ENCODE results near the gene TST.

TST gene

DNA sequence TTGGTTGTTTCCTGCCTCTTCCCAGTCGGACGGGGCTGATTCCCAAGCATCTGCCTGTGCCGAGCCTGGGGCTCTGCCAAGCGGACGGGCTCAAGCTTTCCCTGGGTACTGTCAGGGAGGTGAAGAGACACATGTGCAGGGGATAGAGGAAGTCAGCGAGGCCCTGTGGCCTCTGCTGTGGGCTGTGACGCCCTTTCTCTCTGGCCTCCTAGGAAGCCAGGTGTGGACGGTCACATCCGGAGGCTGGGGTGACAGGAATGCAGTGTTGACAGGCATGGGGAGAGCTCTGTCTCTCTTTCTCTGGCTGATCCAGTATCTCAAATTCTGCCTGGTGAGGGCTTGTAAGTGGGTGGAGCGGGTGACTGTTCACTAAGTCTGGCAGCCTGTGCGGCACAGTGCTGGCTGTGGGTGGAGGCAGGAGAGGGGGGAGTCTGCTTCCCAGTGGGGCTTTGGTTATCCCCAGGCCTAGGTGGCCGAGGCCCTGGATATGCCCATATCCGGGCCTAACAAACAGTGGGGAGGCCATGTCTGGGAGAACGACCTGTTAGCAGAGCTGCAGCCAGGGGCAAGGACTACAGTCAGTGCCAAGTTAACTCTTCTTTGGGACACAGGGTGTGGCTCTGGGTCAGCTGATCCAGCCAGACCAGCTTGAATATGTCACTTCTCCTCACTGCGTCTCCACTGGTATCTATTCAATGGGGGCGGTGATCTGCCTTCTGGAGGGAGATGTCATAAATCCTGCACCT, 34.2 kb upstream of the TST start:
- DNase-seq: no peak

DNA sequence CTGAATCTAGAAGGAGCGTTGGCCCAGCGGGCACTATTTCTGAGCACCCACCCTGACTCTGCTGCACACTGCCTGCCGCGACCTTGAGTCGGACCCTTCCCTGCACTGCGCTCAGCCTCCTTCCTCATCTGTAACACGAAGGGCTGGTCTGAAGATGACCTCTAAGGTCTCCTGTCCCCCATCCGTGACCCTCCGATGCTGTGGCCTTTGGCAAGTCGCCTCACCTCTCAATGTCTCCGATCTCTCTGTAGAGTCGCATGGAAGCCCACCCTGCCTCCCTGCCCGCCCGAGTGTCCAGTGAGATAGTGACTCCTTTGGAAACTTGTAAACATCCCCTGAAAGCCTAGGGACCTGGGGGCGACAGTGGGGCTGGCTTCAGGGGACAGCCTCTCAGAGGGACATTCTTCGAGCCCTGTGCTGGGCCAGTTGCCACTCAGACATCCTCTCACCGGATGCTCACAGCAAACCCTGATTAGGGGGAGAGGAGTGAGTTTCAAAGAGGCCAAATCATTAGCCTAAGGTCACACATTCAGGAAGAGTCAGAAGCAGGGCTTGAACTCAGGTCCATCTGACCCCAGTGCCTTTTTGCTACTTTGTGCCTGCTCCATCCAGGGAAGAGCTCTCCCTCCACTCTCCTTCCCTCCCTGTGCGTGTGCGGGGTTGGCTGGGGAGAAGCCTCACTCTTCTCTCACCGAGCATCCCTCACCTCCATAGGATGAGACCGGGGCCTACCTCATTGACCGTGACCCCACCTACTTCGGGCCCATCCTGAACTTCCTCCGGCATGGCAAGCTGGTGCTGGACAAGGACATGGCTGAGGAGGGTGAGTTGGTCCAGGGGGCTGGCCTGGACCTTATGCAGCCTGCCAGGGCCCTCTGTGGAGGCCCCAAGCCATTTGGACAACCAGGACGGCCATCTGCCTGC, 33.4 kb upstream of the TST start:
- DNase-seq: no peak

DNA sequence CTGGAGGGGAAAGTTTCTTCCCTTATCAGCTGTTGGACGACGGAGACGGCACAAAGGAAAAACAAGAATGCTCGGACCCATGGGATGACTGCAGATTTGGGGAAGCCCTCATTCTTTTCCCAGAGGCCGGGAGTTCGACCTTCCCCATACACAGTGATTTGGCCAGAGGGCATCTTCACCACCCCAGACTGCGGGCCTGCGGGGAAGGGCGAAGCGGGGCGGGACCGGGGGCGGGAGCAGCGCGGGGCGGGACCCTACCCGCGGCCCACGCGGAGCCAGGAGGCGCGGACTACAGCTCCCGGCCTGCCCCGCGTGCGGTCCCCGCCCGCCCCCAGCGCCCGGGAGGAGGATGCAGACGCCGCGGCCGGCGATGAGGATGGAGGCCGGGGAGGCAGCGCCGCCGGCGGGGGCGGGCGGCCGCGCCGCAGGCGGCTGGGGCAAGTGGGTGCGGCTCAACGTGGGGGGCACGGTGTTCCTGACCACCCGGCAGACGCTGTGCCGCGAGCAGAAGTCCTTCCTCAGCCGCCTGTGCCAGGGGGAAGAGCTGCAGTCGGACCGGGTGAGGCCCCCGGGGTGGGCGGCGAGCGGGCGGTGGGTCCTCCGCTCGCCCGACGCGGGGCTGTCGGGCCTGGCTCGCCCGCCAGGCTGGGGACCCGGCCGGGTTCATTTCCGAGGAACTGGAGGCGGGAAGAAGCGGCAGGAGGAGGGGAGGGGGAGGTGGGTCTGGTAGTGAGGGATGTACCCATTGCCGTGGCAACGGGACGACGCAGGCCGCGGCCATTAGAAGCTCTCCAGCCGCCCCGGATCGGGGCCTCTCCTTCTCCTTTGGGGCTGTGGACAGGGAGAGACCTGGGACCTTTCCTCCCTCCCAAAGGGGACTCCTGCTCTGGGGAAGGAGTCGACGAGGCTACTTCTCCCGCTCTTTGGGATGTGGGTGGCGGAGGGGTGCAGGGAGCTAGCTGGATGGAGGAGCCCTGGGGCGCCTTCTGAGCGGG, 32.4 kb upstream of the TST start, which contains the start of gene KCTD17:
KCTD17 (plus strand) TSS at position 352 of the 995 bp plus-strand sequence; CDS start at position 371, 19 bp downstream.
- peak; percentile 76 to 80 for DNase-seq

DNA sequence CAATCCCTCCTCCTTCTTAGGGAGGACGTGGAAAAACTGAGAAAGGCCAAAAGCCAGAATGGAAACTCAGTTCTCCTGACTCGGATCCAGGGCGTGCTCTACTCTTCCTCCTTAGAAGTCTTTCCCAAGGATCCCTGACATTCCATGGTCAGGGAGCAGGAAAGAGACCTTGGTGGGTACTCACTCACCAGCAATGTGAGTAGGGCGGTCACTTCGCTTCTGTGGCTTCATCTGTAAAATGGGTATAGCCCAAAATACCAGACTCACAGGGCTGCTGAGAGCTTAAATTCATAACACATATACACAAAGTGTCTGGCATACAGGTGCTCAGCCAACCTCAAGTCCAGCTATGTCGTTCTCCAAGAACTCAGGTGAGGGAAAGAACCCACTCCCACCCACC, 31.7 kb upstream of the TST start:
- no peak for DNase-seq

DNA sequence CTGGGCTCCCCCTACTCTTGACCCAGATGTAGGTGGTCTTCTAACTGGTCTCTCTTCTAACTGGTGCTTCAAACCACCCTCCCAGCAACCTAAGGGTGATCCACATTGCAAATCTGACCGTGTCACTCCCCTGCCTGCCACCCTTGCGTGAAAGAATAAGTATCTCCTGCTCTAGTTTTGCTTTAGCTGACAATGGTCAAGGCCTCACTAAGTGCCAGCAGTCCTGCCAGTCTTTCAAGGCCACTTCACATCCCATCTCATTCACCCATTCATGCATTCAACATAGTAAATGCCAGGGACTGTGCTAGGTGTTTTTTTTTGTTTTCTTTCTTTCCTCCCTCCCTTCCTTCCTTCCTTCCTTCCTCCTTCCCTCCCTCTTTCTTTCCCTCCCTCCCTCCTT, 30.0 kb upstream of the TST start:
- no peak for DNase-seq

GRCh38 chr22:37048133-37048532, 28.9 kb upstream of the TST start:
- DNase-seq: no peak

DNA sequence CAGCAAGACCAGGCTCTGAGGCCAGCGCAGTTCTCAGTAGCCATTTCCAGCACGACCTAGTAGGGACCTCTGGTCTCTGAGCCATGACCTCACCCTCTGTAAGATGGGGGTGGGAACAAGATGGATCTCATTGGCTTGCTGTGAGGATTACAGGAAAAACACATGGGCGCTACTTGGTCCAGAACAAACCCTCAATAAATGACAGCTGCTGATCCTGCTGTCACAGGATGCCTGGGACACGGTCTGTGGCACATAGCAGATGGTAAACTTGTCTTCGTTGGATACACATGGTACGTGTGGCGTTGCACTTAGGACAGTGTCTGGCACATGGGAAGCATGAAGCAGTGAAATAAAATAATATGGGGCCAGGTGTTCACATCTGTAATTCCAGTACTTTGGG, 27.8 kb upstream of the TST start:
- no peak for DNase-seq

- DNase-seq: no peak
Observed at GRCh38 chr22:37046589-37046988, 27.3 kb upstream of the TST start.

DNA sequence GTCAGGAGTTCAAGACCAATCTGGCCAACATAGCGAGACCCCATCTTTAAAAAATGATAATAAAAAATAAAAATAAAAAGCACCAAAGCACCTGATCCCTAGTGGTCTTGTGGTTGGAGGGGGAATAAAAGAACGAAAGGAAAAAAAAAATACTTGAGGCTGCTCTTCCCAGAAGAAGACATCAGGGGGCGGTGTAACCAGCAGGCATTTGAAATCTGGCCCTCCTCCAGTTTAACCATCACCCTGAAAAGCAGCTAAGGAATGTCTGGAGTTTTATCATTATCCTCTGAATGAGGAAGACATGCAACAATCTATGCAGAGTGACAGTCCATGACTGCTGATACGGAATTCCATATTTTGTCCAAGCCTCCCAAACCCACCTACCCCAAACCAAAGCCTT, 26.7 kb upstream of the TST start:
- DNase-seq: no peak

DNA sequence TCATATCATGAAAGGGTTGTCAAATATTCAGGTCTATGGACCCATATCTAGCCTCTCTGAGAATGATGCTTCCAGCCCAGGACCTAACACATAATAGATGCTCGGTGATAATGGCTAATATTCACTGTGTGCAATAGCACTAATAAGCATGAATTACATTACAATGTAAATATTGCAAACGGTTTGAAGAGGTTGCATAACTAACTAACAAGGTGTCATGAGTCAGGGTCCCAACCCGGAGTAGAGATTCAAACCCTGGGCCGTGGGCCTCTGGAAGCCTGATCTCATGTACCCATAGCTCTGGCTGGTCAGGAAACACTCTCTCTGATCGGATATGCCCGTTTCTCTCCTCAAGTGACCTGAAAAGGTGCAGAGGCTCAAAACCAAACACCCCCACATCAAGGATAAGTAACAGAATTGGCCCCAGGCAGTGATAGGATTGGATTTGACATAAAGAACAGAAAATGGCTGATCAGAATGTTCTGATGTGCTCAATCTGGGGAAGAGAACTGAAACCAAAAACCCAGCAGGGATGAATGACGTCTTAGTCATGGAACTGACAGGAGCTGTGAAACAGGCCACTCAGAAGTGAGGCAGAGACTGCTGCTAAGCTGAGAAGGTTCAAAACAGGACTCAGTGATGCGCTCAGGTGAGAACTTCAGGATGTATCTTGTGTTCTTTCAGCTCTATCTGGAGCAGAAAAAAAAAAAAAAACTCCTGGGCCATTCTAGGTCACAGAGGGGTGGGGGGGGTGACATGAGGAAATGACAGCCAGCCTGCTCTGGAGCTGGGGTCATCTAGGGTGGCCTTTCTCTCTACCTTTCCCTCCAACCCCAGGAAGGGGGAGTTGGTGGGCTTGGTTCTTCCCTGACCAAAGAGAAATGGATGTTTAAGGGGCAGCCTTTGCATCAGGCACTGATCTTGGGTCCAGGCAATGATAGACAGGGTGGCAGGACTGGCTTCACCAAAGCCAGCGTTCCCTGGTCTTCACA, 25.7 kb upstream of the TST start:
- no peak for DNase-seq

DNA sequence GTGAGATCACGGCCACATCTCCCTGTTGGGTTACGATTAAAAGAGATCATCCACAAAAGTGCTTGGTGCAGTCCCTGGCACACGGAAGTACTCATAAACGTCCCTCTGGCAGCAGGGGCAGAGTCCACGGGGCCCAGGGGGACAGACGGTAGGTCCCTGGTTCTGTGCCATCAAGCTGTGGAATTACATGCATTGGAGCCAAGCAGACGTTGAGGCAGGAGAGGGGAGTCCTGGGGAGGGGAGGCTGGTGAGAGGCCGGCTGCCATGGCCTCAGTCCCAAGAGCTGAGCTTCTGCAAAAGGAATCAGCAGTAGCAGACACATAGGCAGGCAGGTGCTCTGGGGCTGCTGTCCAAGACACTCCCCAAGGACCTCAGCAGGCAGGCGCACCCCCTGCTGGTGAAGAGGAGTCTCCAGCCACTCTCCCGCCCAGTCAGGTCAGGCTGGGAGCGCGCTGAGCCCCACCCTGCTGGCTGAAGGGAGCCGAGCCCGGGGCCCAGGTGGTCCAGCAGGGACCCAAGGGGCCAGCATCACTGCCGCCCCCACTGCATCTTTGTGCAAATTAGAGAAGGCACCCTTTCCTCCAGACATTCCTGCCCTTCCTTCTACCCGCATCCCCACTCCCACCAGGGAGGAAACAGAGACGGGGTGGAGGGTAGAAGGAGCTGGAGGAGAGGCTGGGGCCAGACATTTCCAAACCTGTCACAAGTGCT, 24.7 kb upstream of the TST start:
- peak; percentile 38 to 52 for DNase-seq

- DNase-seq: no peak
Observed at GRCh38 chr22:37043209-37043827, 24.1 kb upstream of the TST start.

DNA sequence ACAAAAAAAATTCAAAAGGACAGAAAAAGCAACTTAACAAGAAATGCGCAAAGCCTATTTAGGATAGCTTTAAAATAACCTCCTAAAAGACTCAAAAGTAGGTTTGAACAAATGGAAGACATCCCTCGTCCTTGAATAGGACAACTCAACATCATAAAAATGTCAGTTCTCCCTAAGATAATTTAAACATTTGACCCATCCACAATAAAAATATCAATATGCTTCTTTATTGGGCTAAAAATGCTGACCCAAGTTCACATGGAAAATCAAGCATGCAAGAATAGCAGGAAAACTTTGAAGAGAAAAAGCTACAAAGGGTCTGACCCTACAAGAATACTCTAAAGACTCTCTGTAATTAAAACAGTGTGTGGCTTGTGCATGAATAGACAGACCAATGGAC, 20.2 kb upstream of the TST start:
- DNase-seq: no peak

- DNase-seq: no peak
Observed at GRCh38 chr22:37037669-37038068, 18.4 kb upstream of the TST start.

- no peak for DNase-seq
Observed at GRCh38 chr22:37036655-37037377, 17.6 kb upstream of the TST start.

- DNase-seq: no peak
Observed at GRCh38 chr22:37033605-37034430, 14.6 kb upstream of the TST start.

DNA sequence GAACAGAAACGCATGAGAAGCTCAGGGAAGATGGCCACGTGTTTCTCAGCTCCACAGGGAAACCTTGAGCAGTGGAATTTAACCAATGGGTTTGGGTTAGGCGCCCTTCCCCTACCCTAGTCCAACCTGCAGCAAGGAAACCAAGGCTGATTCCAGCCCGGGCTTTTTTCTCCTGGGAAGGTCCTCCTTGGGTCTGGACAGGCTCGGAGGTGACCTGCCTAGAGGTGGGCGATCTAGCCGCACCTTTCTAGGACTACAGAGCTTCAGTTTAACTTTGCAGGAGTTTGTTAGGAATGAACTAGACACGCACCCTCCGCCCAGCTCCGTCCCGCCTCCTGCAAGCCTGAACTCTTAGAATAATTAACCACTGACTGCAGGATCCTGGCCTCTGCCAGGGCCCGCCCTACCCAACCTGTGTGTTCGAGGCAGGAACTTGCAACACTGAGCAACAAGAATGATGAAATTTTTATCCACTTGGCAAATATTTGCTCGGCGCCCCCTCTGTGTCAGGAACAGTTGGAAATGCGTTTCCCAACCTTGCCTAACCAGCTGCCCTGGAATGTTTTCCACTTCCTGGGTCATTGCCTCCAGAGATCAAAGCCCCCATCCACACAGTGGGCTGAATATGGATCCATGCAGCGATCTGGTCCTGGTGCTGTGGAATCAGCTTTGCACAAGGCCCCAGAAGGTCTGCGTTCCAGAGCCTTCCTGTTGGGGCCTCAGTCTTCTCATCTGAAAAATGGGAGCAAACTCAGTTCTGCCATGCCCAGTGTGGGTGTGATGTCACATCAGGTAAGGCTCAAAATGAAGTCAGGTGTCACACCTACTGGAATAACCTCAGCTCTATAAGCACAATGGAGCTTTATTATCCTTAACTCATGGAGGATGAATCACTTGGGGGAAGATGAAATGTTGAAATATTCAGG, 13.6 kb upstream of the TST start:
- no peak for DNase-seq

DNA sequence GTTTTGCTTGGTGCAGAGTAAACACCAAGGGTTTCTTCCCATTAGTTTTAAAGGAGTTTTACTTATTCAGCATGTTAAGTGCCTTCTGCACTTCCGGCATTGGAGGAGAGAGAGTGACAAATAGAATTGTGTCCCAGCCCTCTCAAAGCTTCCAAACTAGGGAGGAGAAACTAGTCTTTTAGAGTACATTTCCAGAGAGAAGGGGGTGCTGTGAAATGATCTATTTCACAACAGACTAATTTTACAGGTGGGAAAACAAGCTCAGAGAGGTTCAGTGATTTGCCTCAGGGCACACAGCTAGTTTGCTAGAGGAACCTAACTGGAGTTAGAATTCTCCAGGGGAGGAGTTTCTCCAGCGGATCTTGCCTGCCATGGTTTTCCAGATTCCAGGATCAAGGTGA, 12.9 kb upstream of the TST start:
- no peak for DNase-seq
